ENCODE measurements around the gene RNF14. TPM values are rescaled to one million over a fixed set of nuclear protein-coding genes. Genes with fewer than 3 reads are reported as not detected.
A peak's percentile ranks its signal among the peaks of the same experiment; 100 is the strongest.

Gene RNF14
- total and polyA plus RNA-seq, 12 donors, result 20.3 to 130 (median 100) TPM

DNA sequence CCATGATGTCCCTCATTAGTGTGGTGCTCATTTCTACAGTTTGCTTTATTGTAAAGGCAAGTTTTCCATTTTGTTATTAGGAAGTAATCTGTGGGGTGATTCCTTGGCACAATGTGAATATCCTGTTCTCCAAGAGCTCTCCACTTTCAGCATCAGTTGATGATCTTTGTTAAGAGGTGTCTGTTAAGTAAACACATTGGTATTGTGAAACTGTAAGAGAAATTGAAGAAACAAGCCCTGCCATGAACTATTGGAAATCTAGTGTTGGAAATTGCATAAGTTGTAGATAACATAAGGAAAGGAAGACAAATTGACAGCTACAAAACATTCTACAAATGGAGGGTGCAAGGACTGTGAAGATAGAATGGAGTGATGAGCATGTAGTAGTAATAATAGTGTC, 17.2 kb downstream of the RNF14 start:
- DNase-seq, result no peak
- intact Hi-C loops (cut with DNase I), result no loop called here
- Histone ChIP-seq H3K9me3 (no peaks in the 10 kb centered on the region), H3K36me3 (peaks cover 0 to 100% (median 68%) of the 10 kb centered on the region in 9 donors), H3K4me1 (no peaks in the 10 kb centered on the region), H3K27me3 (no peaks in the 10 kb centered on the region), H3K4me3 (no peak overlapping the region), H3K27ac (no peak overlapping the region)
- TF ChIP-seq, protein P1, sequence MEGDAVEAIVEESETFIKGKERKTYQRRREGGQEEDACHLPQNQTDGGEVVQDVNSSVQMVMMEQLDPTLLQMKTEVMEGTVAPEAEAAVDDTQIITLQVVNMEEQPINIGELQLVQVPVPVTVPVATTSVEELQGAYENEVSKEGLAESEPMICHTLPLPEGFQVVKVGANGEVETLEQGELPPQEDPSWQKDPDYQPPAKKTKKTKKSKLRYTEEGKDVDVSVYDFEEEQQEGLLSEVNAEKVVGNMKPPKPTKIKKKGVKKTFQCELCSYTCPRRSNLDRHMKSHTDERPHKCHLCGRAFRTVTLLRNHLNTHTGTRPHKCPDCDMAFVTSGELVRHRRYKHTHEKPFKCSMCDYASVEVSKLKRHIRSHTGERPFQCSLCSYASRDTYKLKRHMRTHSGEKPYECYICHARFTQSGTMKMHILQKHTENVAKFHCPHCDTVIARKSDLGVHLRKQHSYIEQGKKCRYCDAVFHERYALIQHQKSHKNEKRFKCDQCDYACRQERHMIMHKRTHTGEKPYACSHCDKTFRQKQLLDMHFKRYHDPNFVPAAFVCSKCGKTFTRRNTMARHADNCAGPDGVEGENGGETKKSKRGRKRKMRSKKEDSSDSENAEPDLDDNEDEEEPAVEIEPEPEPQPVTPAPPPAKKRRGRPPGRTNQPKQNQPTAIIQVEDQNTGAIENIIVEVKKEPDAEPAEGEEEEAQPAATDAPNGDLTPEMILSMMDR (IDR thresholded peaks at IDR 0.05), result no peak
- no peak for ATAC-seq

DNA sequence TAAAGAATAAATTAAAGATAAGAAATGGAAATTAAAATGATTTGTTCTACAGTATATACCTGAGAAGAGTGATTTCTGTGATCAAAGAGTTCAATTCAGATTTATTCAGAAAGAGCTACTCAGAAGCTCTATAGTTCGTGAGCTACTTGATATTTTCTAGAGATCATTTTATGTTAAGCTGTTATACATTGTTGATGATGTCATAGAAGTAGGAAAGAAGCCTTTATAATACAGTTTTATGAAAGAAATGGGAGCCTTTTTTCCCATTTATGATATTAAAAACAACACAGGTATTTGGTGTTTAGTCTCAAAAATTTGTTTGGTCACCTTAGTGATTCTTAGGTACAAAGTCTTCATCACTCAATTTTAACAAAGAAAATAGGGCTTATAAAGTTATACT, 20.8 kb downstream of the RNF14 start:
- intact Hi-C loops (cut with DNase I), result loop anchor here in 6 of 10 donors (5.0 to 10.0 kb wide), 4 partner anchors 148 to 315 kb away; no protein-coding TSS in a partner anchor
- ATAC-seq (no peak), DNase-seq (no peak)
- Histone ChIP-seq H3K4me3 (no peak overlapping the region), H3K9me3 (no peaks in the 10 kb centered on the region), H3K4me1 (peaks cover 0 to 18% (median 5%) of the 10 kb centered on the region in 9 donors), H3K27ac (no peak overlapping the region), H3K36me3 (peaks cover 0 to 98% (median 46%) of the 10 kb centered on the region in 9 donors), H3K27me3 (no peaks in the 10 kb centered on the region)
- 0% methylated on average over 1 of the region's 1 CpG for WGBS, 2 donors
- TF ChIP-seq, protein P1 (IDR thresholded peaks at IDR 0.05), result no peak

DNA sequence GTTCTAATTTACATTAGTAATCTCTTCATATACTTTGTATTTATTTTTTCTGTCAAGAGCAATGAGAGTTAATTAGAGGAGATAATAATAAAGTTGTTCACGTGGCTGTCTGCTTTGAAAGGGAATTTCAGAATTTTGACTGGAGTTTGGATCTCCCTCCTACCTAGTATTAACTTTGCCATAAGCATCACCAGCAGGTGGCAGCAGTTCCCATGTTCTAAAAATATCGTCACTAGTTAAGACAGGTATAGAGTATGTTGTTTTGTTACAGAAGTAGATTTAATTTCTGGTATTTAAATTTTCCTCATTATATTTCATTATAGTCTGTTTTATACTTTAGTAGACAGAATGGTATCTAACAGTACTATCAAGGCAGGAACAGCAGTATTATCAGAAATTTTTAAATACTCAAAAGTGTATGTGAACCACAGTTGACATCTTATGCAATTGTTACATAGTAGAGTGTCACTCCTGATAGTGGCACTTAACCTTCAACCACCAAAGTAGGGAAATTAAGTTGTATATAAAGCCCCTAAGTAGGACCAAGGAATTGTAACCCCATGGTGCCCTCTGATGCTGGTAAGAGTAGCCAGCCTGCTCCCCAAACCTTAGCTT, 23.6 kb downstream of the RNF14 start:
- no peak overlapping the region for H3K27ac ChIP-seq
- intact Hi-C loops (cut with DNase I), result loop anchor here (1.0 to 10.0 kb wide), 7 partner anchors 145 to 312 kb away; no protein-coding TSS in a partner anchor
- 10 to 12% methylated on average over 2 of the region's 2 CpGs for WGBS, 2 donors

DNA sequence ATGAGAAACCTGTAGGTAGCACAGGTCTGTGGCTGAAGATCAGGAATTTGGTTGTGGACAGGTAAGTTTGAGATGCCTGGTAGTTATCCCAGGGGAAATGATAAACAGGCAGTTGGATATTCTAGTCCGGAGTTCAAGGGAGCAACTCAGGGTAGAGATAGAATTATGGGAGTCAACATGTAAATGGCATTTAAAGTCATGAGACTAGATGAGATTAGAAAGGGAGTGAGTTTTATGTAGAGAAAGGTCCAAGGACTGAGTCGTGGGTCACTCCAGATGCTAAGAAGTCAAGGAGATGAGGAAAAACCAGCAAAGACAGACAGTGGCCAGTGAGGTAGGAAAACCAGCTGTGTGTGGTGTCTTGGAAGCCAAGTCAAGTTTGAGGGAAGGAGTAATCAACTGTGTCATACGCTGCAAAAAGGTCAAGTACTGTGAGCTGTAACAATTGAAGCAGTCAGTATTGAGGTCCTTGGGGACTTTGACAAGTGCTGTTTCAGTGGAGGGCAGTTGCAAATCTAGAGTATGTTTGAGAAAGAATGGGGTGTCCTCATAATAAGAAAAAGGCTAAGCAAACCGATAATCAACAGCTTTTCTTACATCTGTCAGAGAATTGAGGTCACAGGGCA, 25.7 kb downstream of the RNF14 start:
- intact Hi-C loops (cut with DNase I), result loop anchor here in 6 of 10 donors (5.0 to 10.0 kb wide), 4 partner anchors 143 to 310 kb away; no protein-coding TSS in a partner anchor
- no peaks in the 10 kb centered on the region for H3K9me3 ChIP-seq
- peaks cover 0 to 97% (median 24%) of the 10 kb centered on the region in 9 donors for H3K36me3 ChIP-seq

More for the DNA sequence above, 23.6 kb downstream of the RNF14 start:
- H3K9me3 ChIP-seq, result no peaks in the 10 kb centered on the region
- TF ChIP-seq, protein P1 (IDR thresholded peaks at IDR 0.05), result peak; percentile 63 to 89 (median 81)
- ATAC-seq (peak; percentile 61 to 85 (median 79)), DNase-seq (peak; percentile 51 to 76)
- peaks cover 0 to 97% (median 26%) of the 10 kb centered on the region in 9 donors for H3K36me3 ChIP-seq
- H3K4me3 ChIP-seq, result no peak overlapping the region
- H3K4me1 ChIP-seq, result peaks cover 0 to 24% (median 7%) of the 10 kb centered on the region in 9 donors
- H3K27me3 ChIP-seq, result no peaks in the 10 kb centered on the region

More for the DNA sequence above, 25.7 kb downstream of the RNF14 start:
- Histone ChIP-seq H3K27ac (no peak overlapping the region), H3K4me1 (peaks cover 0 to 24% (median 7%) of the 10 kb centered on the region in 9 donors), H3K4me3 (no peak overlapping the region), H3K27me3 (no peaks in the 10 kb centered on the region)
- DNase-seq (no peak), ATAC-seq (peak in 1 of 8 donors; percentile 50)
- 55% methylated on average over 4 of the region's 4 CpGs for WGBS, 2 donors
- TF ChIP-seq, protein P1 (IDR thresholded peaks at IDR 0.05), result no peak

All from heart right ventricle (tissue), 16 donors.